ENCODE results near the gene P3H3. TPM values are rescaled to one million over a fixed set of nuclear protein-coding genes. Genes with fewer than 3 reads are reported as not detected.

Gene P3H3
- 1 to 10 TPM in 5 of 6 experiments, under 1 TPM in 1; 0.98 to 2.1 (median 1.5) TPM for total RNA-seq
- long read RNA-seq, result 0 reads

GRCh38 chr12:6827982-6828780 is at the start of gene P3H3:
P3H3 (plus strand) TSS chr12:6828407; CDS start chr12:6828441, 34 bp downstream.
- H3K4me1 ChIP-seq, result peaks cover 0 to 5% (median 0%) of the 10 kb centered on the region in 4 donors
- intact Hi-C loops (cut with DNase I), result loop anchor here in 1 of 2 donors (5.0 kb wide), 1 partner anchor 96 kb away; no protein-coding TSS in a partner anchor
- no peak for TF ChIP-seq POLR2A (IDR thresholded peaks at IDR 0.05)
- peak in 1 of 4 donors; percentile 25 for TF ChIP-seq CTCF (IDR thresholded peaks at IDR 0.05)
- H3K27ac ChIP-seq, result no peak within 1 kb of the TSS
- ATAC-seq (peak in 1 of 4 donors; percentile 35), DNase-seq (peak in 1 of 3 donors; percentile 32)
- peak within 1 kb of the TSS; percentile 47 to 58 (median 51) for H3K4me3 ChIP-seq
- H3K36me3 ChIP-seq, result no peaks in the 10 kb centered on the region
- no peaks in the 10 kb centered on the region for H3K27me3 ChIP-seq
- no peaks in the 10 kb centered on the region for H3K9me3 ChIP-seq
- 2% methylated on average over 30 of the region's 60 CpGs for WGBS (ENCODE audit: insufficient coverage, low coverage, low lambda C conversion rate, missing lambda C conversion rate)

GRCh38 chr12:6778574-6779550 is 49.3 kb upstream of the P3H3 start:
- DNase-seq (peak; percentile 93 to 96 (median 95)), ATAC-seq (peak; percentile 88 to 94 (median 90))
- H3K4me1 ChIP-seq, result peaks cover 0 to 62% (median 27%) of the 10 kb centered on the region in 4 donors
- no peaks in the 10 kb centered on the region for H3K9me3 ChIP-seq
- no peaks in the 10 kb centered on the region for H3K36me3 ChIP-seq
- H3K27ac ChIP-seq, result peak overlapping the region; percentile 52 to 75 (median 62)
- intact Hi-C loops (cut with DNase I), result no loop called here
- peak; percentile 95 to 99 (median 96) for TF ChIP-seq CTCF (IDR thresholded peaks at IDR 0.05)
- TF ChIP-seq POLR2A (IDR thresholded peaks at IDR 0.05), result no peak
- H3K27me3 ChIP-seq, result no peaks in the 10 kb centered on the region
- 3% methylated on average over 33 of the region's 35 CpGs for WGBS (ENCODE audit: insufficient coverage, low coverage, low lambda C conversion rate, missing lambda C conversion rate)
- peak overlapping the region; percentile 23 to 41 (median 30) for H3K4me3 ChIP-seq

- Histone ChIP-seq H3K27me3 (no peaks in the 10 kb centered on the region), H3K4me3 (no peak overlapping the region), H3K9me3 (no peaks in the 10 kb centered on the region), H3K36me3 (no peaks in the 10 kb centered on the region), H3K27ac (peak overlapping the region; percentile 52 to 75 (median 62)), H3K4me1 (peaks cover 0 to 52% (median 26%) of the 10 kb centered on the region in 4 donors)
- intact Hi-C loops (cut with DNase I), result no loop called here
- 26% methylated on average over 4 of the region's 6 CpGs for WGBS (ENCODE audit: insufficient coverage, low coverage, low lambda C conversion rate, missing lambda C conversion rate)
- no peak for TF ChIP-seq POLR2A (IDR thresholded peaks at IDR 0.05)
- TF ChIP-seq CTCF (IDR thresholded peaks at IDR 0.05), result no peak
- peak; percentile 62 to 79 (median 72) for ATAC-seq
- DNase-seq, result peak; percentile 85 to 91 (median 88)
Observed at GRCh38 chr12:6779708-6780432, 48.3 kb upstream of the P3H3 start.

- no peak for DNase-seq
- Histone ChIP-seq H3K9me3 (no peaks in the 10 kb centered on the region), H3K4me3 (no peak overlapping the region), H3K27ac (peak overlapping the region in 2 of 3 donors; percentile 52 to 62), H3K4me1 (peaks cover 0 to 45% (median 21%) of the 10 kb centered on the region in 4 donors), H3K36me3 (no peaks in the 10 kb centered on the region), H3K27me3 (no peaks in the 10 kb centered on the region)
- WGBS (ENCODE audit: insufficient coverage, low coverage, low lambda C conversion rate, missing lambda C conversion rate), result 65% methylated on average over 4 of the region's 6 CpGs
- TF ChIP-seq POLR2A (IDR thresholded peaks at IDR 0.05) (no peak), CTCF (IDR thresholded peaks at IDR 0.05) (no peak)
- no peak for ATAC-seq
- intact Hi-C loops (cut with DNase I), result no loop called here
Observed at GRCh38 chr12:6780573-6780972, 47.6 kb upstream of the P3H3 start.
